Epithelial cell of alveolus of lung (primary cell): Measurements from ENCODE around the gene TSKU. TPM values are rescaled to one million over a fixed set of nuclear protein-coding genes. Genes with fewer than 3 reads are reported as not detected.

Experiments
- total RNA-seq: library from RNA; depleted of rRNA; stranded (reverse); fragments of >200 nt; gene quantifications from 2 replicates; pipeline ENCODE4 v1.2.1, GENCODE V29; 2015

TSKU gene, protein sequence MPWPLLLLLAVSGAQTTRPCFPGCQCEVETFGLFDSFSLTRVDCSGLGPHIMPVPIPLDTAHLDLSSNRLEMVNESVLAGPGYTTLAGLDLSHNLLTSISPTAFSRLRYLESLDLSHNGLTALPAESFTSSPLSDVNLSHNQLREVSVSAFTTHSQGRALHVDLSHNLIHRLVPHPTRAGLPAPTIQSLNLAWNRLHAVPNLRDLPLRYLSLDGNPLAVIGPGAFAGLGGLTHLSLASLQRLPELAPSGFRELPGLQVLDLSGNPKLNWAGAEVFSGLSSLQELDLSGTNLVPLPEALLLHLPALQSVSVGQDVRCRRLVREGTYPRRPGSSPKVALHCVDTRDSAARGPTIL
- 38.8 and 71.6 TPM in 2 replicates for total RNA-seq

DNA sequence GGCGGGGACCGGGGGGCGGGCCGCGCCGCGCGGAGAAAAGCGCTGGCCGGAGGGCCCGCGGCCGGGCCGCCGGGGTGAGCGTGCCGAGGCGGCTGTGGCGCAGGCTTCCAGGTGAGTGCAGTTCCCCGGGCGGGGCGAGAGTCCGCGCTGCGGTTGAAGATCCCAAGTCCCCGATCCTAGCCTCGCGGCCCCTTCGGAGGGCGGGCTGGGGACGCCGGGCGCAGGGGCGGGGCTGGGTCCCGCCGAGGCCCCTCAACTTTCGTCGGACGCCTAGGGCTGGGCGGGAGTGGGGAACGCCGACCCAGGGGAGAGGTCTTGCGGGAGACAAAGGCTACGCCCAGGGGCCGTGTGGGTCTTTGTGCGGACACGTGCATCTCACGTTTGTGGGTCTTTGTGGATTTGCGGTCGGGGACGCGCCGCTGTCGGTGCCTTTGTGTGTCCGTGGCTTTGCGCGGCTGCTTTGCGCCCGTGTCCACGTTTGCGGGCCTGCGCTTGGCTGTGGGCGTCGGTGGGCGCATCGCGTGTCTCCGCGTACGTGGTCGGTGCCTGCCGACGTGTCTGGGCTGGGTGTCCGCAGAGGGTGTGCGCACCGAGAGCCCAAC, at the start of gene TSKU:
TSKU (plus strand) TSS at position 63 of the 602 bp plus-strand sequence. CDS start 12,261 bp downstream, outside the sequence.

Other genes with a start within 250 kb of the TSKU start
- 2.3 and 27.7 TPM in 2 replicates for gene LRRC32, start 112.6 kb upstream of the TSKU start, total RNA-seq
- 6.1 and 28.2 TPM in 2 replicates for gene ACER3, start 77.6 kb downstream of the TSKU start, total RNA-seq